K562 (cell line): ENCODE data around the gene PARD3.

Experiments
- ARNT ChIP-seq, 2 experiments: fragments of 450-650 bp; IDR thresholded peaks; 2 replicates each; pipeline ENCODE4 v1.6.1; 2016; ENCODE audit warnings: mild to moderate bottlenecking in 1 of 2
- BRCA1 ChIP-seq, 2 experiments: fragments of 450-650 bp in 1 of 2; sonication (generic) in 1 of 2; formaldehyde crosslinking in 1 of 2; IDR thresholded peaks; 2 replicates each; pipeline versions ENCODE4 v1.5.0 to v1.6.1; 2017 to 2020; ENCODE audit warnings: mild to moderate bottlenecking in 1 of 2, missing genetic modification reagents in 1 of 2
- BRF1 ChIP-seq: IDR thresholded peaks from 3 replicates; pipeline ENCODE4 v1.6.1; 2011; ENCODE audit warnings: borderline replicate concordance, mild to moderate bottlenecking; ENCODE audit not compliant: insufficient read length; ENCODE audit errors: extremely low read depth
- CTCF ChIP-seq, 3 experiments: IDR thresholded peaks in 2 of 3; conservative IDR thresholded peaks in 1 of 3; 2 replicates each; pipeline ENCODE4 v1.5.1; 2011 to 2012; ENCODE audit warnings: low read length in 3 of 3, mild to moderate bottlenecking in 3 of 3, control low read depth in 2 of 3, improper control_type of control experiment in 1 of 3, inconsistent platforms in 1 of 3, low read depth in 1 of 3, mixed read lengths in 1 of 3, moderate library complexity in 1 of 3; ENCODE audit not compliant: insufficient read depth in 2 of 3
- DMBX1 ChIP-seq: fragments of 250-450 bp; sonication (Bioruptor Pico); IDR thresholded peaks from 2 replicates; pipeline ENCODE4 v1.8.0; 2022; ENCODE audit warnings: inconsistent platforms, mild to moderate bottlenecking, moderate library complexity, borderline replicate concordance
- EZH2 ChIP-seq: IDR thresholded peaks from 2 replicates; pipeline ENCODE4 v1.6.1; 2012; ENCODE audit warnings: low read depth, mild to moderate bottlenecking, inconsistent platforms, low read length, borderline replicate concordance
- FOXK2 ChIP-seq, 2 experiments: fragments of 450-650 bp; IDR thresholded peaks in 1 of 2; conservative IDR thresholded peaks in 1 of 2; 2 replicates each; pipeline ENCODE4 v1.6.1; 2016; ENCODE audit warnings: low read depth in 2 of 2, mild to moderate bottlenecking in 1 of 2
- HMG20A ChIP-seq: fragments of 450-650 bp; formaldehyde crosslinking; conservative IDR thresholded peaks from 2 replicates; pipeline ENCODE4 v1.4.0; 2020; ENCODE audit warnings: mild to moderate bottlenecking, mixed read lengths
- MAFK ChIP-seq: IDR thresholded peaks from 2 replicates; pipeline ENCODE4 v1.6.1; 2011; ENCODE audit warnings: low read length, improper control_type of control experiment
- POLR2A ChIP-seq: fragments of 450-650 bp; conservative IDR thresholded peaks from 2 replicates; pipeline ENCODE4 v1.6.1; 2016
- ZNF444 ChIP-seq: fragments of 250-450 bp; sonication (Bioruptor Pico); IDR thresholded peaks from 2 replicates; pipeline ENCODE4 v1.4.0; 2020; ENCODE audit warnings: mild to moderate bottlenecking, moderate library complexity

DNA sequence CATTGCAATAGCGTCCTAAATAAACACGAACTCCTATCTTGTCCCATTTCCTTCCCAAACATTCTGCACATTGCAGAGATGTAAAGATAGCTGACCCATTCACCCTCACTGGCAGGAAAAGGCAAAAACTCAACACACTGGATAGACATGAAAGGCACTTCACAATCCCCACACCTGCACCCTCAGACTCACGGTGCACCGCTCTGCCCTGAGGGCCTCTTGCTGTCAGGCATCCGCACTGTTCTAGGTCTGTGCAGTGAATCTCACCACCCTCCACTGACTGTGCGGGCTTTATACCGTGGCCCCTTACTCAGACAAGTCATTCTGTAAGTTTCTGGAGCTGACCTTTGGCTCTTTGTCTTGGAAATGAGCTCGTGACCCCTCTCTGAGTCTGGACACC lies 42.9 kb upstream of the PARD3 start:
- no peak for TF ChIP-seq ARNT (IDR thresholded peaks at IDR 0.05)
- TF ChIP-seq POLR2A: no peak
- TF ChIP-seq CTCF (IDR thresholded peaks at IDR 0.05 in 2 of 3, conservative IDR thresholded peaks at IDR 0.05 in 1 of 3; ENCODE audit: insufficient read depth in 2 of 3, low read depth in 1 of 3, low read length in 3 of 3): no peak
- TF ChIP-seq EZH2: no peak
- TF ChIP-seq HMG20A (CRISPR knock-in tag): no peak
- no peak for TF ChIP-seq BRF1
- no peak for TF ChIP-seq BRCA1 (IDR thresholded peaks at IDR 0.05)
- no peak for TF ChIP-seq BRCA1 (CRISPR knock-in tag; IDR thresholded peaks at IDR 0.05)
- no peak for TF ChIP-seq FOXK2 (conservative IDR thresholded peaks at IDR 0.05 in 1 of 2, IDR thresholded peaks at IDR 0.05 in 1 of 2; ENCODE audit: low read depth in 2 of 2)
- no peak for TF ChIP-seq DMBX1
- no peak for TF ChIP-seq ZNF444 (CRISPR knock-in tag)
- TF ChIP-seq MAFK: no peak
